Activated naive CD4-positive, alpha-beta T cell treated with anti-CD3 and anti-CD28 coated beads for 36 hours (primary cell): Measurements from ENCODE around the gene HNRNPA3. TPM values are rescaled to one million over a fixed set of nuclear protein-coding genes. Genes with fewer than 3 reads are reported as not detected.
"Not testable (repeated sequence)": the region's sequence is repeated elsewhere in the genome, so short reads cannot be mapped to it uniquely, and the experiment has no call there.

ENCODE experiments used
- CTCF ChIA-PET: fragments of 350-600 bp; sonication (Branson Sonifier 250); formaldehyde crosslinking; loops from one replicate; lab custom pipeline; 2021; ENCODE audit warnings: antibody characterized with exemption; lab: Charles Lee
- DNase-seq: peaks from one replicate; pipeline ENCODE4 v3.0.0-alpha.2; 2020
- H3K27ac Mint-ChIP-seq: one replicate; pipeline ENCODE4 v1.8.0; 2021; ENCODE audit warnings: mild to moderate bottlenecking, mixed read lengths
- H3K27me3 Mint-ChIP-seq: one replicate; pipeline ENCODE4 v1.8.0; 2021; ENCODE audit warnings: low read depth, mixed read lengths
- H3K36me3 Mint-ChIP-seq: one replicate; pipeline ENCODE4 v1.8.0; 2021; ENCODE audit warnings: low read depth, mixed read lengths
- H3K4me1 Mint-ChIP-seq: one replicate; pipeline ENCODE4 v1.8.0; 2021; ENCODE audit warnings: low read depth, mixed read lengths
- H3K4me3 Mint-ChIP-seq: one replicate; pipeline ENCODE4 v1.8.0; 2021; ENCODE audit warnings: mild to moderate bottlenecking, moderate library complexity, mixed read lengths
- H3K9me3 Mint-ChIP-seq: one replicate; pipeline ENCODE4 v1.8.0; 2021; ENCODE audit warnings: mixed read lengths
- intact Hi-C: fragments of 100-400 bp; cut with micrococcal nuclease; formaldehyde crosslinking; loops from one replicate; pipeline ENCODE4 v1.15.1; 2023
- total RNA-seq, 2 experiments: library from RNA; stranded (reverse); gene quantifications; one replicate each; pipeline ENCODE4 v1.2.3, GENCODE V29; 2021

The HNRNPA3 gene
- total RNA-seq, 2 experiments from 2014 or later = 312 to 340 TPM

DNA sequence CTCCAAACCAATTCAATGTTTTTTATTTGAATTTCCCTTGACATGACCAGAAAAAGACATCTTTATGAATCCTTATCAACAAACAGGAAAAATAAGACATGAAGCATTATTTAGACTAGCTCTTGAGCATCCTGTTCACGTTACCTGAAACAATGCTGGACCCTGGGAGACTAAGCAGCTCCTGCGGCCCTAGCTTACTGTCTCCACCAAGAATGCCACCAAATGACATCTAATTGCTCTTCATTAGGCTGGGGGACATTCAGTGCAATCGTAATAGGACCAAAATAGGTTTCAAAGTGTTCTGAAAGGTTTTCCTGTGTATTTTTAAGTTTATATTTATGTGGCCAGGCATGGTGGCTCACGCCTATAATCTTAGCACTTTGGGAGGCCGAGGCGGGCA lies 26.5 kb downstream of the HNRNPA3 start:
- Mint-ChIP-seq H3K4me1 (peaks cover 71% of the 10 kb centered on the region), H3K9me3 (no peaks in the 10 kb centered on the region), H3K27me3 (no peaks in the 10 kb centered on the region), H3K27ac (peak overlapping the region; percentile 79), H3K36me3 (peaks cover 25% of the 10 kb centered on the region), H3K4me3 (no peak overlapping the region)
- no peak for DNase-seq
- intact Hi-C loops = no loop called here
- CTCF ChIA-PET = interaction anchor here (1.1 to 1.4 kb wide), 3 partner anchors 8 to 74 kb away, joined by 3 to 5 read pairs (median 4); no protein-coding TSS in a partner anchor

DNA sequence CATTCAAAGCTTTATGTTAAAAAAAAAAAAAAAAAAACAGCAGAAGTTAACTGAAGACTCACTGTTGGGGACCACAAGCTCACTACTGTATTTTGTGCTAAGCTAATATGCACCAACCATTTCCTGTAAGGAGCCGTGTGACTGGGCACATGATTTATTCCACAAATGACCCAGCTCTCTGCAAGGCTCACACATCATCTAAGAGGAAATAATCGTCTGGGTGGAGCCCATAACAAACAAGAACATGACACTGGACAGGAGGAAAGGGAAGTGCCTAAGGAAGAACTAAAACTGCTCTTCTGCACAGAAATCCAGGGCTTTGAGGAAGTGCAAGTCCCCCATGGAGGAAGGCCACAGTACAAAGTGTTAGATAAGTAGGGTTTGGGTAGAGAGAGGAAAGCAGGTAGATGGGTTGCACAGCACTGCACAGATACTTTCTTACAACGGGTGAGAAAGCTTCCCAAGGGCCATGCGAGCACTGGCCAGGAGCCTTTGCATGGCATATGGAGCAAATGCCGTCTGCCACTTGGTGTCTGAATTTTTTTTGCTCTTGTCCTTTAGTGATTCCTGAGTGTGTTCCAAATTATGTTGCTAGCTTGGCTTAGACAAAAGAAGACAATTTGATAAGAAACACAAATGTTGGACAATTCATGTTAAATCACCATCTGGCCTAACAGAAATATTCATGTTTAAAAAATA lies 27.5 kb downstream of the HNRNPA3 start:
- CTCF ChIA-PET = interaction anchor here (0.7 to 2.3 kb wide), 7 partner anchors 7 to 93 kb away, joined by 3 to 9 read pairs (median 4); partner anchors contain the start of gene NFE2L2
- peak; percentile 63 for DNase-seq

DNA sequence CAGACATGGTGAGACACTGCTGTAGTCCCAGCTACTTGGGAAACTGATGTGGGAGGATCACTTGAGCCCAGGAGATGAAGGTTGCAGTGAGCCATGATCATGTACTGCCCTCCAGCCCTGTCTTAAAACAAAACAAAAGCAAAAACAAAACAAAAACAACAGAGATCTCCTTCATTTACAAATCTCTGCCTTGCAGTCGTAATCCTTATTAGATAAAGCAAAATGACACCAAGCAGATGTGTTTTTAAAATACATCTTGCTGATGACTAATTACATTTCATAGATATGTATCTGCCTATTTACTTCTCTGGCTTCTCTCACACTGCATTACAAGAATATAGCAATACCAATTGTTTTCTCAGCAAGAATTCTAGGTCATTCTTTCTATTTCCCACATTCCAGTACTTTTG lies 29.1 kb downstream of the HNRNPA3 start:
- peaks cover 88% of the 10 kb centered on the region for H3K4me1 Mint-ChIP-seq
- intact Hi-C loops = loop anchor here (1.0 kb wide), 1 partner anchor 11 kb away; no protein-coding TSS in a partner anchor
- no peaks in the 10 kb centered on the region for H3K27me3 Mint-ChIP-seq
- H3K4me3 Mint-ChIP-seq = no peak overlapping the region
- CTCF ChIA-PET = interaction anchor here (0.5 to 2.3 kb wide), 5 partner anchors 12 to 91 kb away, joined by 3 to 9 read pairs (median 4); partner anchors contain the start of gene NFE2L2
- DNase-seq = no peak
- peak overlapping the region; percentile 89 for H3K27ac Mint-ChIP-seq
- H3K36me3 Mint-ChIP-seq = peaks cover 14% of the 10 kb centered on the region
- no peaks in the 10 kb centered on the region for H3K9me3 Mint-ChIP-seq

More for the DNA sequence above, 27.5 kb downstream of the HNRNPA3 start:
- no peaks in the 10 kb centered on the region for H3K27me3 Mint-ChIP-seq
- peak overlapping the region; percentile 79 for H3K27ac Mint-ChIP-seq
- no peaks in the 10 kb centered on the region for H3K9me3 Mint-ChIP-seq
- peak overlapping the region; percentile 23 for H3K4me3 Mint-ChIP-seq
- H3K36me3 Mint-ChIP-seq = peaks cover 22% of the 10 kb centered on the region
- H3K4me1 Mint-ChIP-seq = peaks cover 78% of the 10 kb centered on the region
- intact Hi-C loops = loop anchor here (1.0 kb wide), 2 partner anchors 12 to 23 kb away; no protein-coding TSS in a partner anchor

DNA sequence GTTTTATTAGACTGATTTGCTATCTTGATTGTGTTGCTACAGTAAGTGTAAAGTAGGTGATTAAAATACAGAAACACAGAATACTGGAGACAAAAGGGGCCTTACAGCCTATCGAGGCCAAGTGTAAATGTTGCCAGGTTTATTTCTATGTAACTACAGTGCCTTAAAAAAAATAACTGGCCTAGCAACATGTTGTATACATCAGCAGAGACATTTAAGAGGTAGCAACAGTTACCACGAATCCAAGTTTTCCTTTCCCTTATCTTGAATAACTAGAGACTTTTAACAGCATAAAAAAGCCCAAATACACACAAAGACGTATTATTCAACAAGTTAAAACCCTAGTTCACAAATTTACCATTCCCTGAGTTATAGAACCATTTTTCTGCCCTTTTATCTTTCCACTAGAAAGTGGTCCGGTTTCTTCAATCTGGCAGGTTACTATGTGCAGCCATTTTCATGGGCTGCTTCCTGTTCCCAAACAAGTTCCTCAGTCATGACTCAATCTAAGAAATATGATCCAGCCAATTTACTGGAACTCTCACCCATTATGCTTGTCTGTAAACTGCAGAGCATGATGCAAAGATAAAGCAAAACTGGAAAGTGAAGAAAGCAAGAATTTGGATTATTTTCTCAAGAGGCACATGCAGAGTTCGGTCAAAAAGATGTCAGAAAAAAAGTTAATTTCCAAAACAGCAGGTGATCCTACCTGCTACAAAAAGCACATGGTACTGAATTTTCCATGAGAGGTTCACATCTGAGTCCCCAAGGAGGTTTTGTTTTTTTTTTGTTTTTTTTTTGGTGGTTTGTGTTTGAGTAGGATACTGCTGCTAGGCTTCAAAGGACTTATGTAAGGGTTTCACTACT lies 29.8 kb downstream of the HNRNPA3 start:
- Mint-ChIP-seq H3K9me3 (no peaks in the 10 kb centered on the region), H3K36me3 (peaks cover 14% of the 10 kb centered on the region), H3K27me3 (no peaks in the 10 kb centered on the region), H3K4me1 (peaks cover 90% of the 10 kb centered on the region), H3K4me3 (no peak overlapping the region), H3K27ac (peak overlapping the region; percentile 89)
- CTCF ChIA-PET = interaction anchor here (0.6 to 0.9 kb wide), 2 partner anchors 11 to 91 kb away, joined by 3 to 4 read pairs; no protein-coding TSS in a partner anchor
- intact Hi-C loops = no loop called here
- no peak for DNase-seq

DNA sequence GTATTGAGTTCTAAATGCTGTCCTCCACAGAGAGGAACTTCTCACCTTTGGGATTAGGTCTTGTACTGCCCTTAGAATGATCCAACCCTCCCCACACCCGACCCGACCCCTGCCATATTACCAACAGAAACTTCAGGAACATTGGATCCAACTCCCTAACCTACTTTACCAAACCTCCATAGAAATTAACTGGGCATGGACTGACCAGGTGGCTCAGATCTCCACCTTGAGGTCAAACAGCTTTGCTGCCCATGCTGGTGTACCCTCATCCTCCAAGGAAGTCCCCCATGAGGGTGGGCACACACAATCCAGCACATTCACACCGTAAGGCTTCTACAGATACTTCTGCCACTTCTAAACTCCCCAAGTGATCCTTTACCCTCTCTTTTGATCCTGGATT lies 30.5 kb downstream of the HNRNPA3 start:
- H3K4me3 Mint-ChIP-seq = peak overlapping the region; percentile 27
- DNase-seq = no peak
- peaks cover 11% of the 10 kb centered on the region for H3K36me3 Mint-ChIP-seq
- H3K27me3 Mint-ChIP-seq = no peaks in the 10 kb centered on the region
- peak overlapping the region; percentile 89 for H3K27ac Mint-ChIP-seq
- intact Hi-C loops = no loop called here
- H3K4me1 Mint-ChIP-seq = peaks cover 94% of the 10 kb centered on the region
- H3K9me3 Mint-ChIP-seq = no peaks in the 10 kb centered on the region
- CTCF ChIA-PET = interaction anchor here (1.2 kb wide), 1 partner anchor 14 kb away, joined by 3 read pairs; no protein-coding TSS in a partner anchor

DNA sequence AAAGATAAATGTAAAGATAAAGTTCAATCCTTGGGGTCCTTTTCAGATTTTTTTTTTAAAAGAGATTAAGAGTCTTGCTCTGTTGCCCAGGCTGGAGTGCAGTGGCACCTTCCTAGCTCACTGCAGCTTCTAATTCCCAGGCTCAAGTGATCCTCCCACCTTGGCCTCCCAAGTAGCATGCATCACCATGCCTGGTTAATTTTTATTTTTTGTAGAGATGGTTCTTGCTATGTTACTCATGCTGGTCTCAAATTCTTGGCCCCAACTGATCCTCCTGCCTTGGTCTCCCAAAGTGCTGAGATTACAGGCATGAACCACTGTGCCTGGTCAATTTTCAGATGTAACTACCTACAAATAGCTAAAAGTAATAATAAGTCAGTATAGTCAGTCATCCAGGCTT lies 30.9 kb downstream of the HNRNPA3 start:
- H3K27ac Mint-ChIP-seq = peak overlapping the region; percentile 89
- CTCF ChIA-PET = interaction anchor here (1.2 kb wide), 1 partner anchor 14 kb away, joined by 3 read pairs; no protein-coding TSS in a partner anchor
- intact Hi-C loops = no loop called here
- peaks cover 93% of the 10 kb centered on the region for H3K4me1 Mint-ChIP-seq
- DNase-seq = no peak
- H3K4me3 Mint-ChIP-seq = no peak overlapping the region
- no peaks in the 10 kb centered on the region for H3K9me3 Mint-ChIP-seq
- H3K36me3 Mint-ChIP-seq = peaks cover 9% of the 10 kb centered on the region
- no peaks in the 10 kb centered on the region for H3K27me3 Mint-ChIP-seq

DNA sequence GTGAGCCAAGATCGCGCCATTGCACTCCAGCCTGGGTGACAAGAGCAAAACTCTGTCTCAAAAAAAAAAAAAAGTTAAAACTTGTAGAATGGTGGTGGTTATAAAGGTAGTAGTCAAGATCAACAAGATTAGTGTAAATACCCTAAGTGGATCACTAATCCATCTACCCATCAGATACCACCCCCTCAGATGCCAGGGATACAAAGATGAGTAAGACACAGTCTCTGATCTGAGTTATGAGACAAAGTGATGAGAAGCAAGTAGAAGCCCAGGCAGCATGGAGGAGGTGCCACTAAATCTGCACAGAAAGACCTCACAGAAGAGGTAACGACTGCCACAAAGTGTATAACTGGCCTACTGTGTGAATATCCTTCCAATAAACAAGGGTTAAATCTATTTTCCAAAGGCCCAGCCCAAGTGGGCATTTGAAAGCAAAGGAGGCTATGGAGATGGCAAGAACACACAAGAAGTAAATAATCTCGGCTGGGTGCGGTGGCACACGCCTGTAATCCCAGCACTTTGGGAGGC lies 31.7 kb downstream of the HNRNPA3 start:
- peaks cover 13% of the 10 kb centered on the region for H3K36me3 Mint-ChIP-seq
- H3K27ac Mint-ChIP-seq = peak overlapping the region; percentile 71
- no peak for DNase-seq
- intact Hi-C loops = no loop called here
- H3K27me3 Mint-ChIP-seq = no peaks in the 10 kb centered on the region
- no peaks in the 10 kb centered on the region for H3K9me3 Mint-ChIP-seq
- CTCF ChIA-PET = interaction anchor here (1.2 kb wide), 1 partner anchor 13 kb away, joined by 3 read pairs; no protein-coding TSS in a partner anchor
- no peak overlapping the region for H3K4me3 Mint-ChIP-seq
- peaks cover 91% of the 10 kb centered on the region for H3K4me1 Mint-ChIP-seq

DNA sequence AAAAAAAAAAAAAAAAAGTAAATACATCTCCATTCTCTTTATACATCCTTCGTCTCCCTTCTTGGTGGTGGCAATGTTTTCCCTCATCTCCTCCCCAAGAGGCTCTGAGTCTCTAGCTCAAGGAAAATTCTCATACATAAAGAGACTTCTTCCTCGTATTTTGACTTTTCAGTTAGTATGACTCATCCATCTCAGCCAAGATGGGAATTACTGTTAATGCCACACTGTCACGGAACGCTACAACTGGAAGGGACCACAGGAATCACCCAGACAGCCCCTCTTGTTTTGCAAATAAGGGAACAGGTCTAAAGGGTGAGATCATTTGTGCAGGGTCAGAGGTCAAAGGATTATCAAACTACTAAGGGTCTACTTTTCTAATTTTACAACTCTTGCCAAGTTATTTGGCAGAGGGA lies 32.4 kb downstream of the HNRNPA3 start:
- intact Hi-C loops = no loop called here
- Mint-ChIP-seq H3K9me3 (no peaks in the 10 kb centered on the region), H3K36me3 (peaks cover 13% of the 10 kb centered on the region), H3K27ac (peak overlapping the region; percentile 71), H3K27me3 (no peaks in the 10 kb centered on the region), H3K4me3 (no peak overlapping the region), H3K4me1 (peaks cover 87% of the 10 kb centered on the region)
- no peak for DNase-seq
- CTCF ChIA-PET = interaction anchor here (0.6 kb wide), 1 partner anchor 18 kb away, joined by 4 read pairs; no protein-coding TSS in a partner anchor

DNA sequence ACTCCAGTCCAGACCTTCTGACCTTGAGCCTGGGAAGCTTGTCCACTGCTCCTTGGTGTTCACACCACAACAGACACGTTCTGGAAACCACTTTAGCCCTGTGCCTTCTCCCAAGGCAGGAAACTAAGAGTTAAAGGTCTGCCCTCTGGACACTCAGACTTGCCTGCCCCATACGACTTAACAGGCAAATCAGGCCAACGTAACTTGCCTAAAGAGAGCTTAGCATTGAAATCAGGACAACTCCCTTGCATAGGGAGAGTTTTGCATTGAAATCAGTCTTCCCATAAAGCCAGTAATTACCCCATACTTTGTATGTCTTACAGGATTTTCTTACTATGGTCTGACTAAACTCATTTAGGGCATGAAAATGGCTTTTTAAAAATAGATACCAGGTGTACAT lies 33.4 kb downstream of the HNRNPA3 start:
- intact Hi-C loops = no loop called here
- H3K36me3 Mint-ChIP-seq = peaks cover 19% of the 10 kb centered on the region
- no peak overlapping the region for H3K4me3 Mint-ChIP-seq
- no peak for DNase-seq
- CTCF ChIA-PET = no interaction called here
- peak overlapping the region; percentile 71 for H3K27ac Mint-ChIP-seq
- H3K27me3 Mint-ChIP-seq = no peaks in the 10 kb centered on the region
- H3K4me1 Mint-ChIP-seq = peaks cover 87% of the 10 kb centered on the region
- H3K9me3 Mint-ChIP-seq = no peaks in the 10 kb centered on the region

DNA sequence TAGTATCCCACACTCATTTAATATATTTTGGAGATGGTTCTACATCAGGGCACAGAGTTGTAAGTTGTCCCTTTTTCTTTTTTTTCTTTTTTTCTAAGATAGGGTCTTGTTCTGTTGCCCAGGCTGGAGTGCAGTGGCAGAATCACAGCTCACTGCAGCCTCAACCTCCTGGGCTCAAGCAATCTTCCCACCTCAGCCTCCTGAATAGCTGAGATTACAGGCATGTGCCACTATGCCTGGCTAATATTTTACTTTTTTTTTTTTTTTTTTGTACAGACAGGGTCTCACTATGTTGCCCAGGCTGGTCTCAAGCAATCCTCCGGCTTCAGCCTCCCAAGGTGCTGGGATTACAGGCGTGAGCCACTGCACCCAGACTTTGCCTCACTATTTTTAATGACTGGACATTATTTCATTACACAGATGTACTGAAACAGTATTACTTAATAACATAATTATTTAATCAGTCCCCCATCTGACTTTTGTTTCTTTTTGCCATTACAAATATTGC lies 34.0 kb downstream of the HNRNPA3 start:
- peak overlapping the region; percentile 66 for H3K27ac Mint-ChIP-seq
- DNase-seq, H3K27me3 Mint-ChIP-seq, H3K9me3 Mint-ChIP-seq, H3K4me3 Mint-ChIP-seq, CTCF ChIA-PET, intact Hi-C loops: not testable (repeated sequence)
- peaks cover 86% of the 10 kb centered on the region for H3K4me1 Mint-ChIP-seq
- H3K36me3 Mint-ChIP-seq = peaks cover 24% of the 10 kb centered on the region

DNA sequence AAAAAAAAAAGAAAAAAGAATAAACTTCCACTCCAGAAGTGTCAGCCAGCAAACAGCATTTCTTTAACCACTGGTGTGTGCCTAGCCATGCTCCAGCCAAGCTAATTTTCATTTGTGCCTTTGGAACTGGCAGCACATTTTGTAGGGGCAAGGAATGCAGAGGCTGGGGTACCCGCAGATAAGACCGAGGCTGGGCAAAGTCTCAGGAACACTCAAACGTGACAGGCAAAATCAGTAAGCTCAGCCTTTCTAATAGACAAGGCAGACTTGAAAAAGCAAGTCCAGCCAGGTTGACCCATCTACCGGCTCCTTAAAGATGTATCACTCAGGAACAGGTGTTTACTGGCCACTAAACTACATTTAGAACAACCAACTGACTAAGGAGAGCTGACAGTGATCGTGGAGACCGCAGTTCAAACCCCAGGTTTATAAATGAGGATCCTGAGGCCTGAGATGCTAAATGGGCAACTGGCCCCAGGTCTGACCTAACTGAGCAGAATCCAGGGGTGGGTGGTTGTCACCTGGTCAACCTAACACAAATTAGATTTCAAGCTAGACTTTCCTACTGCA lies 35.2 kb downstream of the HNRNPA3 start:
- Mint-ChIP-seq H3K4me1 (peaks cover 86% of the 10 kb centered on the region), H3K36me3 (peaks cover 30% of the 10 kb centered on the region), H3K9me3 (no peaks in the 10 kb centered on the region), H3K27ac (peak overlapping the region; percentile 18), H3K4me3 (no peak overlapping the region), H3K27me3 (no peaks in the 10 kb centered on the region)
- CTCF ChIA-PET = interaction anchor here (1.2 kb wide), 1 partner anchor 9 kb away, joined by 3 read pairs; no protein-coding TSS in a partner anchor
- intact Hi-C loops = no loop called here
- no peak for DNase-seq
